WERI-Rb-1 (cell line): ENCODE data around the gene STARD8.

Experiments used
- DNase-seq: peaks from one replicate; pipeline ENCODE4 v3.0.0-alpha.2; 2020
- H3K27ac ChIP-seq: fragments of 250-450 bp; sonication (Bioruptor Pico); 2 replicates; pipeline ENCODE4 v1.5.1; 2020; ENCODE audit warnings: mild to moderate bottlenecking, moderate library complexity
- H3K27me3 ChIP-seq: fragments of 250-450 bp; sonication (Bioruptor Pico); 2 replicates; pipeline ENCODE4 v1.5.1; 2021; ENCODE audit warnings: mild to moderate bottlenecking, low read depth, moderate library complexity; ENCODE audit not compliant: insufficient read depth, severe bottlenecking
- H3K36me3 ChIP-seq: fragments of 250-450 bp; sonication (Bioruptor Pico); 2 replicates; pipeline ENCODE4 v1.5.1; 2020; ENCODE audit warnings: mild to moderate bottlenecking, moderate library complexity
- H3K4me3 ChIP-seq: 2 replicates; pipeline ENCODE4 v1.5.1; 2011; ENCODE audit warnings: low read depth, mild to moderate bottlenecking, control low read depth, low read length
- H3K9me3 ChIP-seq: fragments of 250-450 bp; sonication (Bioruptor Pico); 2 replicates; pipeline ENCODE4 v1.5.1; 2021; ENCODE audit warnings: mild to moderate bottlenecking, moderate library complexity; ENCODE audit not compliant: severe bottlenecking
- CTCF ChIP-seq: IDR thresholded peaks from 2 replicates; pipeline ENCODE4 v1.5.1; 2011; ENCODE audit warnings: low read depth, mild to moderate bottlenecking, control low read depth, inconsistent platforms, low read length

The STARD8 gene

DNA sequence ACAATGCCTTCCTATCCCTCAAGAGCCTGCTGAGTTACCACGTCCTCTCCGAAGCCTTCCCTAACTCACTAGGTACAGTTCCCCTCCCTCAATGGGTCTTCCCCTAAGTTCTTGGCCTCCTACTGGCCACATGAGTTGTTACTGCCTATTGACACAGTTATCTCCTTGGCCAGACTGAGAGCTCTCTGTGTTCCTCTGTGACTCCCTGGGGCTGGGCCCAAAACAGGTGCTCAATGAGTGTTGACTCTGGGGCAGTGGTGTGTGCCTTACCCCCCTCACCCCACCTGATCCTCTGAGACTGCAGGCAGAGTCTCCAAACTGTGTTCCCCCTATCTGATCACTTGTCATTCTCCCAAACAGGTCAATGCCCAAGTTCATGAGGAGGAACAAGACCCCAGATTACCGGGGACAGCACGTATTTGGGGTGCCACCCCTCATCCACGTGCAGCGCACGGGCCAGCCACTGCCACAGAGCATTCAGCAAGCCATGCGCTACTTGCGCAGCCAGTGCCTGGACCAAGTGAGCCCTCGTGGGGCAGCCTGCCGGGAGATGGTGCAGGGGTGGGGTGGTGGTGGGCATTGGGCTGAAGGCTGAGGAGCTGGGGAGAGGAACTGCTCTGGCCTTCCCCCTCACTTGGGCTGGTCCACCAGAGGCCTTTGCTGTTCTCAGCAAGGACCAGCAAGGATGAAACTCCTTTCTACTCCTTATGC, 72.6 kb downstream of the STARD8 start:
- Histone ChIP-seq H3K27me3 (peaks cover 9% of the 10 kb centered on the region), H3K4me3 (no peak overlapping the region), H3K9me3 (no peaks in the 10 kb centered on the region), H3K36me3 (no peaks in the 10 kb centered on the region), H3K27ac (no peak overlapping the region)
- no peak for DNase-seq
- peak; percentile 44 for TF ChIP-seq CTCF

DNA sequence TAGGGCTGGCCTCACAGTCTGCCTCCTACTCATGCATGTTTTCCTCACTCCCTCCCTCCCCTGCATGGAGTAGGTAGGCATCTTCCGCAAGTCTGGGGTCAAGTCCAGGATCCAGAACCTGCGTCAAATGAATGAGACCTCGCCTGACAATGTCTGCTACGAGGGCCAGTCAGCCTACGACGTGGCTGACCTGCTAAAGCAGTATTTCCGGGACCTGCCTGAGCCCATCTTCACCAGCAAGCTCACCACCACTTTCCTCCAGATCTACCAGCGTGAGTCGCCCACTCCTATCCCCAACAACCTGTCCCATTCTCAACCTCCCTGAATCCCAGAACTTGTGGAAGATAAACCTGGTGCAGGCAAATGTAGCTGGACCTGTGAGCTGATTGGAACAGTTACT, 73.4 kb downstream of the STARD8 start:
- DNase-seq = no peak
- H3K27me3 ChIP-seq = peaks cover 7% of the 10 kb centered on the region
- no peak for TF ChIP-seq CTCF

GRCh38 chrX:68721546-68721945, 74.1 kb downstream of the STARD8 start:
- TF ChIP-seq CTCF = no peak
- Histone ChIP-seq H3K27ac (no peak overlapping the region), H3K9me3 (no peaks in the 10 kb centered on the region), H3K4me3 (no peak overlapping the region), H3K27me3 (peaks cover 7% of the 10 kb centered on the region), H3K36me3 (no peaks in the 10 kb centered on the region)
- DNase-seq = no peak

More for the DNA sequence above, 73.4 kb downstream of the STARD8 start:
- H3K9me3 ChIP-seq = no peaks in the 10 kb centered on the region
- H3K36me3 ChIP-seq = no peaks in the 10 kb centered on the region
- no peak overlapping the region for H3K27ac ChIP-seq
- no peak overlapping the region for H3K4me3 ChIP-seq

- no peak for DNase-seq
Measured at GRCh38 chrX:68721991-68722860, 74.8 kb downstream of the STARD8 start.

GRCh38 chrX:68723491-68724155, 76.2 kb downstream of the STARD8 start:
- no peak overlapping the region for H3K27ac ChIP-seq
- DNase-seq = no peak
- H3K36me3 ChIP-seq = no peaks in the 10 kb centered on the region
- no peak overlapping the region for H3K4me3 ChIP-seq
- H3K9me3 ChIP-seq = no peaks in the 10 kb centered on the region
- TF ChIP-seq CTCF = no peak
- peaks cover 7% of the 10 kb centered on the region for H3K27me3 ChIP-seq

More at GRCh38 chrX:68721991-68722860, 74.8 kb downstream of the STARD8 start:
- Histone ChIP-seq H3K9me3 (no peaks in the 10 kb centered on the region), H3K36me3 (no peaks in the 10 kb centered on the region), H3K27me3 (peaks cover 7% of the 10 kb centered on the region), H3K4me3 (no peak overlapping the region), H3K27ac (no peak overlapping the region)
- TF ChIP-seq CTCF = no peak
